Skeletal muscle satellite cell (primary cell): Measurements from ENCODE around the gene RET.
A peak's percentile ranks its signal among the peaks of the same experiment; 100 is the strongest.

Experiments
- H3K27me3 ChIP-seq: 2 replicates; pipeline ENCODE4 v1.7.0; 2013; ENCODE audit warnings: low read length; ENCODE audit not compliant: control insufficient read depth, insufficient read depth
- H3K36me3 ChIP-seq: 2 replicates; pipeline ENCODE4 v1.7.0; 2013; ENCODE audit warnings: mild to moderate bottlenecking, control low read depth, low read length; ENCODE audit not compliant: insufficient read depth
- H3K4me1 ChIP-seq: 2 replicates; pipeline ENCODE4 v1.7.0; 2013; ENCODE audit warnings: low read length; ENCODE audit not compliant: control insufficient read depth, insufficient read depth
- H3K4me2 ChIP-seq: 2 replicates; pipeline ENCODE4 v1.7.0; 2013; ENCODE audit warnings: mild to moderate bottlenecking, low read length
- H3K4me3 ChIP-seq: 2 replicates; pipeline ENCODE4 v1.7.0; 2013; ENCODE audit warnings: low read length
- H3K9ac ChIP-seq: 2 replicates; pipeline ENCODE4 v1.7.0; 2013; ENCODE audit warnings: mild to moderate bottlenecking, low read depth, low read length, moderate library complexity
- H3K9me3 ChIP-seq: replicated peaks from 2 replicates; pipeline ENCODE4 v1.7.0; 2013; ENCODE audit warnings: mild to moderate bottlenecking, control low read depth, low read length

Gene RET

GRCh38 chr10:43105102-43105955, 28.5 kb downstream of the RET start:
- H3K4me3 ChIP-seq: peak overlapping the region; percentile 73
- H3K9ac ChIP-seq: peak overlapping the region; percentile 63
- H3K4me1 ChIP-seq: peaks cover 6% of the 10 kb centered on the region
- H3K36me3 ChIP-seq: no peaks in the 10 kb centered on the region
- H3K27me3 ChIP-seq: peaks cover 22% of the 10 kb centered on the region
- H3K4me2 ChIP-seq: peak overlapping the region; percentile 95
- H3K9me3 ChIP-seq: no peaks in the 10 kb centered on the region

- Histone ChIP-seq H3K9ac (no peak overlapping the region), H3K4me3 (no peak overlapping the region), H3K9me3 (no peaks in the 10 kb centered on the region), H3K27me3 (peaks cover 20% of the 10 kb centered on the region), H3K36me3 (no peaks in the 10 kb centered on the region), H3K4me1 (peaks cover 12% of the 10 kb centered on the region), H3K4me2 (peak overlapping the region; percentile 95)
Observed at GRCh38 chr10:43105956-43106229, 29.0 kb downstream of the RET start.

- H3K9ac ChIP-seq: no peak overlapping the region
- no peaks in the 10 kb centered on the region for H3K36me3 ChIP-seq
- no peaks in the 10 kb centered on the region for H3K9me3 ChIP-seq
- H3K4me2 ChIP-seq: no peak overlapping the region
- no peak overlapping the region for H3K4me3 ChIP-seq
- peaks cover 16% of the 10 kb centered on the region for H3K27me3 ChIP-seq
- H3K4me1 ChIP-seq: peaks cover 16% of the 10 kb centered on the region
Observed at GRCh38 chr10:43106256-43107091, 29.6 kb downstream of the RET start.

- Histone ChIP-seq H3K4me2 (no peak overlapping the region), H3K9me3 (no peaks in the 10 kb centered on the region), H3K4me3 (no peak overlapping the region), H3K4me1 (peaks cover 16% of the 10 kb centered on the region), H3K27me3 (peaks cover 4% of the 10 kb centered on the region), H3K36me3 (no peaks in the 10 kb centered on the region), H3K9ac (no peak overlapping the region)
Observed at GRCh38 chr10:43108951-43109350, 32.1 kb downstream of the RET start.

GRCh38 chr10:43109671-43110249, 32.9 kb downstream of the RET start:
- Histone ChIP-seq H3K9me3 (no peaks in the 10 kb centered on the region), H3K4me3 (no peak overlapping the region), H3K27me3 (no peaks in the 10 kb centered on the region), H3K4me1 (peaks cover 16% of the 10 kb centered on the region), H3K4me2 (no peak overlapping the region), H3K9ac (no peak overlapping the region), H3K36me3 (no peaks in the 10 kb centered on the region)

GRCh38 chr10:43110338-43111071, 33.6 kb downstream of the RET start:
- no peaks in the 10 kb centered on the region for H3K9me3 ChIP-seq
- peak overlapping the region; percentile 33 for H3K4me2 ChIP-seq
- peak overlapping the region; percentile 29 for H3K9ac ChIP-seq
- H3K36me3 ChIP-seq: no peaks in the 10 kb centered on the region
- no peaks in the 10 kb centered on the region for H3K27me3 ChIP-seq
- H3K4me1 ChIP-seq: peaks cover 13% of the 10 kb centered on the region
- no peak overlapping the region for H3K4me3 ChIP-seq

- H3K36me3 ChIP-seq: no peaks in the 10 kb centered on the region
- H3K27me3 ChIP-seq: no peaks in the 10 kb centered on the region
- H3K4me2 ChIP-seq: no peak overlapping the region
- H3K9ac ChIP-seq: no peak overlapping the region
- H3K4me3 ChIP-seq: no peak overlapping the region
- H3K9me3 ChIP-seq: no peaks in the 10 kb centered on the region
- H3K4me1 ChIP-seq: peaks cover 13% of the 10 kb centered on the region
Observed at GRCh38 chr10:43111101-43111500, 34.2 kb downstream of the RET start.

- no peak overlapping the region for H3K4me2 ChIP-seq
- H3K4me3 ChIP-seq: no peak overlapping the region
- no peaks in the 10 kb centered on the region for H3K9me3 ChIP-seq
- H3K9ac ChIP-seq: no peak overlapping the region
- no peaks in the 10 kb centered on the region for H3K27me3 ChIP-seq
- H3K4me1 ChIP-seq: peaks cover 13% of the 10 kb centered on the region
- H3K36me3 ChIP-seq: no peaks in the 10 kb centered on the region
Observed at GRCh38 chr10:43111921-43112607, 35.2 kb downstream of the RET start.

- Histone ChIP-seq H3K36me3 (no peaks in the 10 kb centered on the region), H3K4me2 (no peak overlapping the region), H3K4me3 (no peak overlapping the region), H3K27me3 (peaks cover 3% of the 10 kb centered on the region), H3K4me1 (peaks cover 13% of the 10 kb centered on the region), H3K9me3 (no peaks in the 10 kb centered on the region), H3K9ac (no peak overlapping the region)
Observed at GRCh38 chr10:43112608-43112961, 35.7 kb downstream of the RET start.

- Histone ChIP-seq H3K9me3 (no peaks in the 10 kb centered on the region), H3K27me3 (peaks cover 6% of the 10 kb centered on the region), H3K9ac (no peak overlapping the region), H3K4me3 (no peak overlapping the region), H3K4me1 (peaks cover 13% of the 10 kb centered on the region), H3K36me3 (no peaks in the 10 kb centered on the region), H3K4me2 (no peak overlapping the region)
Observed at GRCh38 chr10:43113201-43114087, 36.6 kb downstream of the RET start.
